ENCODE results near the gene ALPL.
A peak's percentile ranks its signal among the peaks of the same experiment; 100 is the strongest.

Gene ALPL

GRCh38 chr1:21576031-21576797 is 67.0 kb downstream of the ALPL start:
- DNase-seq (ENCODE audit: low spot score), result no peak

DNA sequence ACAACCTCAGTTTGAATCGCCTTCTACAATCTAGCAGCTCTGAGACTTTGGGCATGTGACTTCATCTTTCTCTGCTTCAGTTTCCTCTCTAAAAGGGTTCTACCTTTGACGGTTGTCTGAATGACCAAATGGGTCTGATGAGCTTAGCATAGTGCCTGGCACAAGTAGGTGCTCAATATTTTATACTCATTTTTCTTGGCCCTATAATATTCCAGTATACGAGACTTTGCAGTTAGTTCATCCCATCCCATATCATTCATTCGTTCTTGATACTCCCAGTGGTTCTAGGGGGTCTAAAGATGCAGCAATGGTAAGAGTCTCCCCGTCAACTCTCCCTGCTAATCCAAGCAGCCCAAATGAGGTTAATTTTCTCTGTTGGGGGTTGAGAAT is 67.6 kb downstream of the ALPL start:
- DNase-seq (ENCODE audit: low spot score), result no peak

DNA sequence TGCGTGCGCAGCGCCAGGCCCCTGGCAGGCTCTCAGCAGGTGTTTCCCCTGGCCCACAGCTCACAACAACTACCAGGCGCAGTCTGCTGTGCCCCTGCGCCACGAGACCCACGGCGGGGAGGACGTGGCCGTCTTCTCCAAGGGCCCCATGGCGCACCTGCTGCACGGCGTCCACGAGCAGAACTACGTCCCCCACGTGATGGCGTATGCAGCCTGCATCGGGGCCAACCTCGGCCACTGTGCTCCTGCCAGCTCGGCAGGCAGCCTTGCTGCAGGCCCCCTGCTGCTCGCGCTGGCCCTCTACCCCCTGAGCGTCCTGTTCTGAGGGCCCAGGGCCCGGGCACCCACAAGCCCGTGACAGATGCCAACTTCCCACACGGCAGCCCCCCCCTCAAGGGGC is 68.1 kb downstream of the ALPL start:
- DNase-seq (ENCODE audit: low spot score), result no peak

DNA sequence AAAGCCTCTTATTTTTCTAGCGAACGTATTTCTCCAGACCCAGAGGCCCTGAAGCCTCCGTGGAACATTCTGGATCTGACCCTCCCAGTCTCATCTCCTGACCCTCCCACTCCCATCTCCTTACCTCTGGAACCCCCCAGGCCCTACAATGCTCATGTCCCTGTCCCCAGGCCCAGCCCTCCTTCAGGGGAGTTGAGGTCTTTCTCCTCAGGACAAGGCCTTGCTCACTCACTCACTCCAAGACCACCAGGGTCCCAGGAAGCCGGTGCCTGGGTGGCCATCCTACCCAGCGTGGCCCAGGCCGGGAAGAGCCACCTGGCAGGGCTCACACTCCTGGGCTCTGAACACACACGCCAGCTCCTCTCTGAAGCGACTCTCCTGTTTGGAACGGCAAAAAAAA is 68.7 kb downstream of the ALPL start:
- no peak for DNase-seq (ENCODE audit: low spot score)

GRCh38 chr1:21579791-21580190 is 70.6 kb downstream of the ALPL start:
- DNase-seq (ENCODE audit: low spot score), result no peak

GRCh38 chr1:21584096-21584495 is 74.9 kb downstream of the ALPL start:
- DNase-seq (ENCODE audit: low spot score), result no peak

- no peak for DNase-seq (ENCODE audit: low spot score)
These were observed 75.8 kb downstream of the ALPL start for GRCh38 chr1:21585037-21585436.

DNA sequence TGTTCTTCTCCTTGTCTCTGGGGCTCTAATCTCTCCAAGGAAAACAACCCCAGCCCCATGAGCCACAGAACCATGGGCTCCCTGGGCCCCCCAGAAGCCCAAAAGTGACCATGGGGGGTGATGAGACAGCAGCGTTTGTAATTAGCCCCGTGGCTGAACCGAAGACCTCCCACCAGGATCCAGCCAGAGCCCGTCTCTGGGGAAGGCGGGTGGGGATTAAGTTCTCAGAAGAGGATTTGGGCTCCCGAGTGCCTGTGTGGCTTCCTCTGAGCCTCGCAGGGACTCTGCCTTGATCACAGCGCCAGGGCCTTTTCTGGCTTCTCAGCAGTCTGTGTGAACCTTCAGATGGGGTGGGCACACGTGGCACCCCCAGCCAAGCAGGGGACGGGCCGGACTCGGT is 77.0 kb downstream of the ALPL start:
- no peak for DNase-seq (ENCODE audit: low spot score)

DNA sequence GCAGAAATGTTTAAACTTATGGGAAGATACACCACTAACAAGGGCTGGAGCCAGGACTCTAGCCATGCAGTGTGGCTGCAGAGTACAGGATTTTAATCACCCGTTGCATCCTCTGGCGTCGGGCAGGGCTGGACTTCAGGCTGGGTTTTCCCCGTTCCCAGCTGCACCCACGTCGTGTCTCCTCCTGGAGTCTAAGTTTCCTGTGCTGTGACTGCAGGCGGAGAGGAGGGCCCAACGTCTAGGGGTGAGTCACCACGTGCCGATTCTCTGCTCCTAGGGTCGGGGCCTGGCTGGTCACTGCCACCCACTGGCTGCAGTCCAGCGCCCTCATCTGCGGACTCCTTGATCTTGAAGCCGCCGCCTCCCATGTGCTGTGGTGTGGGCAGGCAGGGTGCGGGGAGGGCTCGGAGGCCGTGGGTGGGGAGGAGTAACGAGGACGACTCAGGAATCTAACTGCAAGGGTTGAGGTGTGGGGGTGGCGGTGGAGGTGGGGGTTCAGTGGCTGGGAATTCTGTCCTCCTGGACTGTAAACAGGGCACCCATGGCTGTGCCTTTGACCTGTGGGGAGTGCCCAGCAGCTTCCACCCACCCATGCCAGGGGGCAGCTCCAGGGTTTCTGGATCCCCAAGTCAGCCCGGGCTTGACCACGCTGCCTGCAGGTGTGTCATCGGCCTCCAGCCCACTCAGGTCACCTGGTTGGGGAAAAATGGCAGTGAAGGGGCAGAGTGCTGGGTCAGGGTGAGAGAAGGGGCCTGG is 77.8 kb downstream of the ALPL start:
- DNase-seq (ENCODE audit: low spot score), result peak; percentile 92

DNA sequence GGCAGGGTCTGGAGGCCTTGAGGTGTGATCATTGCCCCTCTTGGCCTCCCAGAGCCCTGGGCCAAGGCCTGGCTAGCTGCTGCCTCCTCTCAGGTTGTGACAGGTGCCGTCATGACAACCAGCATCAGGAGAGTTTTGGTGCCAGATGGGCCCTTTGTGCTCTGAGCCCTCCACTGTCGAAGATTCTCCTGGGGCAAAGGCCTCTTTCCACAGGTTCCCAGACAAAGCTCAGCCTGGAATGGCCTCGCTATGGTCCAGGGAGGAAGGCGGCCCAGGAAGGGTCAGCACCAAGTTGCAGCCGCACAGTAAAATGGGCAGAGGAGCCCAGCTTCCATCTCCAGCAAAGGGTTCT is 78.4 kb downstream of the ALPL start:
- DNase-seq (ENCODE audit: low spot score), result no peak

- DNase-seq (ENCODE audit: low spot score), result no peak
These were observed 80.4 kb downstream of the ALPL start for GRCh38 chr1:21589618-21590017.

- DNase-seq (ENCODE audit: low spot score), result no peak
These were observed 81.1 kb downstream of the ALPL start for GRCh38 chr1:21590126-21590880.

DNA sequence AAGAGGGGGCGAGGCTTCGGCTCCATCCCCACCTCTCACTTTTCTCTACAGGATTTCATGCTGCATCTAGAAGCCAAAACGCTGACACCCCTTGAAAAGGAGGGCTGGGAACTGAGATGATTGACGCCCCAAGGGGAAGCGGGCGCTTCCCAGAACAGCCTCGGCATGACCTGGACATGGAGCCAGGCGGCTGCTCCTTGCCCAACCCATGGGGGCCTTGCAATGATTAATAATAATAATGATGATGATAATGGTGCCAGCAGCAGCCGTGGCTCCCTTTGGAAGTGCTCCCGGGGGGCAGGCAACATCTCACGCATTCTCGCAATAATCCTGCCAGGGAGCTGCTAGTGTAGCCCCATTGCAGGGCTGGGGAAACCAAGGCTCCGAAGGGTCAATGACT is 81.7 kb downstream of the ALPL start:
- DNase-seq (ENCODE audit: low spot score), result no peak

DNA sequence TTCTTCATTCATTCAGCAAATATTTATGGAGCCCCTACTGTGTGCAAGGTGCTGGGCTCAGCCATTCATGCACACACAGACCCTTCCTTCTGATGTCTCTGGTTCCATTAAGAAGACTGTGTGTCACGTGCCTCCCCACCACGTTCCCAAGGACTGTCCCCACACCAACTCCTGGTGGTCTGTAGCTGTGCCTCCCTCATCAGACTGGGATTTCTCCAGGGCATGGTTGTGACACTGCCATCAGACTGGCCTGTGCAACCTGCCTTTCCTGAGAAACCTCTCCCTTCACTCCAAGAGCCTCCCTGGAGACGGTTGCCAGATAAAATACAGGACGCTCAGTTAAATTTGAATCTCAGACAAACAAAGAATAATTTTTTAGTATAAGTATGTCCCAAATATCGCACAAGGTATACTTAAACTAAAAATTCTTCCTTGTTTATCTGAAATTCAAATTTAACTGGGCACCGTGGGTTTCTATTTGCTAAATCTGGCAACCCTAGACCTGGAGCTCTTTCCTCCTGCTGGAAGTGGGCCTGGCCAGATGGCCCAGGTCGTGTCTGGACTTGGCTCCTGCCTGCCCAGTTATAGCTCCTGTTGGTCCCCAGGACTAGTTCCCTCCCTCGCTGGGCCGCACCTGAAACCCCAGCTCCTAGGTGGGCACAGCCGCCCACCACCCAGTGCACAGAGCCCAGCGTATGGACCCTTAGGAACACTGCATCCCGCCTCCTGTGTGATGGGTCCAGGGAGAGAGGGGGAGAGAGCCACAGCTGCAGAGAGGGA is 83.1 kb downstream of the ALPL start:
- DNase-seq (ENCODE audit: low spot score), result no peak

- no peak for DNase-seq (ENCODE audit: low spot score)
These were observed 84.0 kb downstream of the ALPL start for GRCh38 chr1:21593231-21593630.

- DNase-seq (ENCODE audit: low spot score), result no peak
These were observed 85.3 kb downstream of the ALPL start for GRCh38 chr1:21594501-21594900.

DNA sequence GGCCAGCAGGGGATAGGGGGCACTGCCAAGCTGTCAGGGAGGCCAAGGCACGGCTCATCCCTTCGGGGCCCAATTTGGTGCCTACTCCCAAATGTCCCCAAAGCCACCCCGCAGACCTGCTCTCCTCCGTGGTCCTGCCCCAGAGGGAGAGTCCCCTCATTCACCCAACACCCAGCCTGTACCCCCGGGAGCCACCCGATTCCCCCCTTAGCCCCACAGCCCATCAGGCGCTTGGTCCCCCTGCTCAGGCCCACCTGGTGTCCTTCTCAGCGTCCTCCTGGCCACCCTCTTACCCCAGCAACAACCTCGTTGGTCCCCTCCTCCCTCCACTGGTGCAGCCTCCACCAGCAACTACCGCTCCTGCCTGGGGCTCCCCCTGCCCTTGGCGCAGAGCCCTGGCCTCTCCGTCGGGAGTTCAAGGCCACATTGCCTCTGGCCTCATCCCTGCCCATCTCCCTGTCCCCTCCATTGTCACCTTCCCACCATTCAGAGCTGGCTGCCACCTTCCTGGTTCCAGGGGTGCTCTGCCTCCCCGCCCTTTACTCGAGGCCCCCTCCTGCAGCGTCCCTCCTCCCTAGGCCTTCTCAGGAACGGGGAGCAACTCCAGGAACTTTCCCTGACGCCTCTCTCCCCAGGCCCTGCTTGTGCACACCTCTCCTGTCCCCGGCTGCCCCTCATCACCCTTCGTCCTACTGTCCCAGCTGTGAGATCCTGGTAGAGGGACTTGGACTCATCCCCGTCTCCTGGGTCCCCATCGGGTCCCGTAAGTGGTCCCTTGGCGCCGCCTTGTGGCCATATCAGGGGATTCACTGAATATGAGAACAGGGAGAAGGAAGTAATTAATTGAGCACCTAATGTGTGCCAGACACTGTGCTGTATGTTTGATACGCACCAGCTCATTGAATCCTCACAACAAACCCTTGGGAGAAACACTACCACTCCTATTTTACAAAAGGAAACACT is 86.0 kb downstream of the ALPL start:
- peak; percentile 82 for DNase-seq (ENCODE audit: low spot score)

DNA sequence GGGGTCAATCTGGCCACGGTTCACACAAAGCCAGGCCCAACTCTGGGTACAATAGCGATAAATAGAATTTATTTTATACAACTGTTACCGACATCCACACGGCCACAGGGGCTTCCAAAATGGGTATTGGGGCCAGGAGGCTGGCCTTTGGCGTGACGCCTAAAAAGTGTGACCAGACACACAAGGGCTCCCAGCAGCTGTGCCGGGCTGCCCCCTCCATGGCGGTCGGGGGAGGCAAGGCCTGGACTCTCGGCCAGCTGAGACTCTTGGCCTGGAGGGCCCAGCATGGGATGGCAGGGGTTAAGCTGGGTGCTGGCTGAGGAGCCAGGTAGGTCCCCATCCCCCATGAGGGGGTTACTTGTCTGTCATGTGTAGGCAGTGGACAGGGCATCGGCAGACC is 87.0 kb downstream of the ALPL start:
- no peak for DNase-seq (ENCODE audit: low spot score)

DNA sequence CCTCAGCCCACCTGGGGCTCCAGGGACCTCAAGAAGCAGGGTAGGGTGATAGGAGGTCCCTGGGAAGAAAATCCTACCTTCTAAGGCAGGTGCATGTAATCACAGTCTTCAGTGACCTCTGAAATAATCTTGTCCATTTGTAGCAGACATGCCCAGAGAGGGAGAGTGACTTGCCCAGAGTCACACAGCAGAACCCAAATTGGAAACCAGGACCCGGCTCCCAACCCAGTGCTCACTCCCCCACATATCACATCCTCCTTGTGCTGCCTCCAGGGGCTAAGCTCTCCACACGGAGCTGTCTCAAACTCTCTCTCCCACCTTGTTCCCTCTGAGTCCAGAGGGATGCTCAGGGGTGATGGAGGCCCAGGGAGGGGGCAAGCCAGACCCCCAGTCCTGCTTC is 87.4 kb downstream of the ALPL start:
- no peak for DNase-seq (ENCODE audit: low spot score)

DNA sequence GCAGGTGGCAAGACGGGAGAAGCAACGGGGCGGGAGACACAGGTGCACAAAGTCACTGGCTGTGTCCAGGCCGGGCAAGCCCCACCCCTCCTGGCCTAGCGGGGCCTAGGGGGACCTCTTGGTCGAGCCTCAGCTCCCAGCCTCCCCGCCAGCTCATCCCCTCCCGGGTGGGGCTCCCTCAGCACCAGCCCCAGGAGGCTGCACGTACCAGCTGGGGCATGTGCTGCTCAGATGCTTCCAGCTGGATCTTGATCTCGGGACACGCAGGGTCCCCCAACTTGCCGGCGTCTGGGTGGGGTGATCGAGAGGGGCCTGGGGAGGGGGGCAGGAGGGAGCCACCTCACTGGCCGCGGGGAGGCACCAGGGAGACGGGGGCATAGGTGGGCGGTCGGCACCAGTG is 88.5 kb downstream of the ALPL start:
- no peak for DNase-seq (ENCODE audit: low spot score)

- DNase-seq (ENCODE audit: low spot score), result no peak
These were observed 89.2 kb downstream of the ALPL start for GRCh38 chr1:21598417-21598816.
